Lower leg skin (tissue), 4 donors: ENCODE measurements around the gene MMP24. TPM values are rescaled to one million over a fixed set of nuclear protein-coding genes. Genes with fewer than 3 reads are reported as not detected.
"Not testable (repeated sequence)": the region's sequence is repeated elsewhere in the genome, so short reads cannot be mapped to it uniquely, and the experiment has no call there.

ENCODE experiments used
- DNase-seq, 2 donors: peaks; one replicate each; pipeline ENCODE4 v3.0.0-alpha.2; 2019; ENCODE audit warnings: low spot score in 2 of 2
- H3K4me3 ChIP-seq: fragments of 200-600 bp; sonication (generic); 2 replicates; pipeline ENCODE4 v1.5.1; 2017; ENCODE audit warnings: mild to moderate bottlenecking, low read depth; ENCODE audit not compliant: poor library complexity, severe bottlenecking
- POLR2A ChIP-seq, 2 donors: fragments of 450-650 bp; IDR thresholded peaks; one replicate each; pipeline ENCODE4 v1.6.1; 2016 to 2017; ENCODE audit warnings: antibody characterized with exemption in 2 of 2, mild to moderate bottlenecking in 1 of 2, moderate library complexity in 1 of 2
- WGBS, 2 donors: methylation state at CpG; one replicate each; pipeline ENCODE4 v1.1.5; 2018; 5-methylcytosine and 5-hydroxymethylcytosine counted together
- intact Hi-C: fragments of 100-400 bp; cut with DNase I; formaldehyde crosslinking; loops from one replicate; pipeline ENCODE4 v1.15.0; 2023; ENCODE audit warnings: low total_unique reads
- total RNA-seq, 4 donors: library from RNA; depleted of rRNA; stranded (reverse); fragments of >200 nt; gene quantifications; one replicate each; pipeline ENCODE4 v1.1.0, GENCODE V29; 2016
- TF ChIP-seq, protein P1 (sequence below), 3 donors: fragments of 450-650 bp; IDR thresholded peaks; one replicate each; pipeline ENCODE4 v1.5.1; 2016; ENCODE audit warnings: antibody characterized with exemption in 3 of 3, mild to moderate bottlenecking in 3 of 3, moderate library complexity in 2 of 3

Gene MMP24
- total RNA-seq, 4 donors from 2014 or later, result 0.11 to 0.71 (median 0.27) TPM; not detected in 1

DNA sequence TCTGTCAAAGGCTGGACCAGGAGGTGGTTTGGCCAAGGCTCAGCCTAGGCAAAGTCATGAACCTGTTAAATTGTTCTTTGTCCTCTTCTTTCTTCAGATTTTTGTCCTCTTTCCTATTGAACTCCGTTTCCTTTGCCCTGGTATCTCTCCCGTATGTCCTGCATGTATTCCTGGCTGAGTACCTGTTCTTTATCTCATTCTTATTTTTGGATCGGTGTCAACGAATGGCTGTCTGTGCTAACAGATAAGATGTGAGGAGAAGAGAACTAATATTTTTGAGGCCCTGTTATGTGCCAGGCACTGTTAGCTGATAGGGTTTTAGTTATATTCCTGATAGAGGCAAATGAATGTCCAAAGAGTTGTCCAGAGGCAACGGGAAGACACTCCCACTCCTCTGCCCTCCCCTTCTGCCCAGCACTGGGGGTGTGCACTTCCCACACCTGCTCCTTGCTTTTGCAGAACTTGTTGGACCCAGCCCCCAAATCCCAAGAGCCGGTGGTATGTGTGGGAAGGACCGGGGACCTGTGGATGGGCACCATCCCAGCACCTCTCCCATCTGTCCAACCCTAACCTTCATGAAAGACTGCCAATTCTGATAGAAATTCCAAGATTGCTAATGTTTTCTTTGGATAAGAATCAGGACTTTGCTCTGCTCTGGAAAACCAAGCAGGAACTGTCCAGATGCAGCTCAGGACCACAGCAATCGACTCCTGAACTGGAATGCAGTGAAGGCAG lies 30.9 kb downstream of the MMP24 start:
- no peak for DNase-seq
- WGBS, 2 donors, result 71 to 73% methylated on average over 8 of the region's 8 CpGs
- TF ChIP-seq POLR2A (IDR thresholded peaks at IDR 0.05), result no peak
- TF ChIP-seq, protein P1, sequence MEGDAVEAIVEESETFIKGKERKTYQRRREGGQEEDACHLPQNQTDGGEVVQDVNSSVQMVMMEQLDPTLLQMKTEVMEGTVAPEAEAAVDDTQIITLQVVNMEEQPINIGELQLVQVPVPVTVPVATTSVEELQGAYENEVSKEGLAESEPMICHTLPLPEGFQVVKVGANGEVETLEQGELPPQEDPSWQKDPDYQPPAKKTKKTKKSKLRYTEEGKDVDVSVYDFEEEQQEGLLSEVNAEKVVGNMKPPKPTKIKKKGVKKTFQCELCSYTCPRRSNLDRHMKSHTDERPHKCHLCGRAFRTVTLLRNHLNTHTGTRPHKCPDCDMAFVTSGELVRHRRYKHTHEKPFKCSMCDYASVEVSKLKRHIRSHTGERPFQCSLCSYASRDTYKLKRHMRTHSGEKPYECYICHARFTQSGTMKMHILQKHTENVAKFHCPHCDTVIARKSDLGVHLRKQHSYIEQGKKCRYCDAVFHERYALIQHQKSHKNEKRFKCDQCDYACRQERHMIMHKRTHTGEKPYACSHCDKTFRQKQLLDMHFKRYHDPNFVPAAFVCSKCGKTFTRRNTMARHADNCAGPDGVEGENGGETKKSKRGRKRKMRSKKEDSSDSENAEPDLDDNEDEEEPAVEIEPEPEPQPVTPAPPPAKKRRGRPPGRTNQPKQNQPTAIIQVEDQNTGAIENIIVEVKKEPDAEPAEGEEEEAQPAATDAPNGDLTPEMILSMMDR (IDR thresholded peaks at IDR 0.05), result no peak
- intact Hi-C loops, result no loop called here
- H3K4me3 ChIP-seq, result no peak overlapping the region

DNA sequence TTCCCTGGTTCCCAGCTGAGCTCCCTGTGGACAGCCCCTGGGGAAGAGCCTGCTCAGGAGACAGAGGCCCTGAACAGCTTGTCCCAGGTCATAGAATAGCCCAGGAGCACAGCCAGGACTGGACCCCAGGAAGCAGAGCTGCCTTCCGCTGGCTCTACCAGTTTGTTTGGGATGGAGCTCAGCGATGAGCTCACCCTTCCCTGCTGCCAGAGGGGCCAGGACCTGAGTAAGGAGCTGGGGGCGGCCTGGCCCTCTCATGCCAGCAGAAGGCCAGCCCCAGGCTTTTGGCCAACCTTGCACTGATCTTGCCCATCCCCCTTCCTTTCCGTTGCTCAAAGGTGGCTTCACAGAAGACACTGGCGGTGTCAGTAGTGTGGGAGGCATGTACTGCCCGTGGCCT lies 33.9 kb downstream of the MMP24 start:
- TF ChIP-seq, protein P1 (IDR thresholded peaks at IDR 0.05), result no peak
- TF ChIP-seq POLR2A (IDR thresholded peaks at IDR 0.05), result no peak
- intact Hi-C loops, result loop anchor here (10.0 kb wide), 1 partner anchor 116 kb away; the partner anchor contains the start of gene EDEM2
- H3K4me3 ChIP-seq, result no peak overlapping the region
- no peak for DNase-seq
- 87 to 92% methylated on average over 6 of the region's 6 CpGs for WGBS, 2 donors

DNA sequence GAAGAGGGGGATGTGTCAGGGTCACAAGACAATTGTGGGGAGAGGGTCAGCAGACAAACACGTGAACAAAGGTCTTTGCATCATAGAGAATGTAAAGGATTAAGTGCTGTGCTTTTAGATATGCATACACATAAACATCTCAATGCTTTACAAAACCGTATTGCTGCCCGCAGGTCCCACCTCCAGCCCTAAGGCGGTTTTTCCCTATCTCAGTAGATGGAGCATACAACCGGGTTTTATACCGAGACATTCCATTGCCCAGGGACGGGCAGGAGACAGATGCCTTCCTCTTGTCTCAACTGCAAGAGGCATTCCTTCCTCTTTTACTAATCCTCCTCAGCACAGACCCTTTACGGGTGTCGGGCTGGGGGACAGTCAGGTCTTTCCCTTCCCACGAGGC lies 35.8 kb downstream of the MMP24 start:
- 76 to 79% methylated on average over 7 to 9 of the region's 10 CpGs for WGBS, 2 donors
- DNase-seq, H3K4me3 ChIP-seq: not testable (repeated sequence)
- intact Hi-C loops, result loop anchor here (10.0 kb wide), 1 partner anchor 118 kb away; the partner anchor contains the start of gene EDEM2

DNA sequence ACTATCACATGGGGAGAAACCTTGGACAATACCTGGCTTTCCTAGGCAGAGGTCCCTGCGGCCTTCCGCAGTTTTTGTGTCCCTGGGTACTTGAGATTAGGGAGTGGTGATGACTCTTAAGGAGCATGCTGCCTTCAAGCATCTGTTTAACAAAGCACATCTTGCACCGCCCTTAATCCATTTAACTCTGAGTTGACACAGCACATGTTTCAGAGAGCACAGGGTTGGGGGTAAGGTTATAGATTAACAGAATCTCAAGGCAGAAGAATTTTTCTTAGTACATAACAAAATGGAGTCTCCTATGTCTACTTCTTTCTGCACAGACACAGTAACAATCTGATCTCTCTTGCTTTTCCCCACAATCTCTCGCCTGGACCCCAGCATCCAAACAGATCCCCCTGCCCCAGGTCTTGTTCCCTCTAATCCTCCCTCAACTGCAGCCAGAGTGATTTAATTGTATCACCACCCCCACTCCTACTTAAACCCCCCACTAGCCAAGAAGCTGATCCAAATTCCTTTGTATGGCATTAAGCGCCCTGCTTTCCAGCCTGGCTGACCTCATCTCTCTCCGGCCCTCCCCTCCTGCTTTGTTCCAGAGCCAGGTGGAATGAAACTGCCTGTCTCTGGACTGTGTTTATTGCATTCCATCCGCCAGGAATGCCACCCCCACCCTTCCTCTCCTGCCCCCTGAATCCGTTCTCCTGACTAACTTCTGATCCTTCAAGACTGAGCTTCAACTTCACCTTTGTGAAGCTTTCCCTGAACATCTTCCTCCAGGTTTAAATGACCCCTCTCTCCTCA lies 36.4 kb downstream of the MMP24 start:
- not testable (repeated sequence) for H3K4me3 ChIP-seq, DNase-seq
- intact Hi-C loops, result loop anchor here (10.0 kb wide), 1 partner anchor 118 kb away; the partner anchor contains the start of gene EDEM2
- WGBS, 2 donors, result 62 to 65% methylated on average over 5 of the region's 8 CpGs

DNA sequence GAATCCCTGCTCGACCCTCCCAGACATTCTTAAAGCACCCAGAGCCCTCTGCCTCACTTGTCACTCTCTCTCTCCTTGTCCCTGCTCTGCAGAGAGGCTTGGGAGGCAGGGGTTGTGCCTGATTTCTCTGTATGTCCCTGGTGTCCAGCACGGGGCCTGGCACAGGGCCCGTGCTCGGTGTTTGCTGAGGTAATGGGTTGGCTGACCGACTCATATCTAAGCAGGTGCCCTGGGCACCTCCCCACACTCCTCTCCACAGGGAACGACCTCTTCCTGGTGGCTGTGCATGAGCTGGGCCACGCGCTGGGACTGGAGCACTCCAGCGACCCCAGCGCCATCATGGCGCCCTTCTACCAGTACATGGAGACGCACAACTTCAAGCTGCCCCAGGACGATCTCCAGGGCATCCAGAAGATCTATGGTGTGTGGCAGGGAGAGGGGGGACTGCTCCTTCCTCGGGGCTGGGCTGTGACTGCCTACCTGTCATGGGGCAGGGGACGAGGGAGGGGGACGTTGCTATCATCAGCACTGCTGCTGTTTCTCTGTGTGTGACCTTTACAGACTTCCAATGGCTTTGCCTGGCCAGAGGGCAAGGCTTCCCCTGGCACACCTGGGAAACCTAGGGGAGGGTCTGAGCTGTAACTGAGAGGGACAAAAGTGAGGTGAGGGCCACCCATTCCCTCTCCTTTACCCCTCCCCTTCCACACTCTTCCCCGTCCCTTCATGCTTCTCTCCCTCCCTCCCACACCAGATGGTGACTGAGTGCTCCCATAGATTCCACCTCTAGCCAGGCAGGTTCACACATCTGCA lies 37.2 kb downstream of the MMP24 start:
- 85 to 87% methylated on average over 13 to 17 of the region's 17 CpGs for WGBS, 2 donors
- H3K4me3 ChIP-seq, result no peak overlapping the region
- intact Hi-C loops, result loop anchor here (10.0 kb wide), 1 partner anchor 119 kb away; the partner anchor contains the start of gene EDEM2
- DNase-seq, result no peak
- TF ChIP-seq, protein P1 (IDR thresholded peaks at IDR 0.05), result no peak
- TF ChIP-seq POLR2A (IDR thresholded peaks at IDR 0.05), result no peak

DNA sequence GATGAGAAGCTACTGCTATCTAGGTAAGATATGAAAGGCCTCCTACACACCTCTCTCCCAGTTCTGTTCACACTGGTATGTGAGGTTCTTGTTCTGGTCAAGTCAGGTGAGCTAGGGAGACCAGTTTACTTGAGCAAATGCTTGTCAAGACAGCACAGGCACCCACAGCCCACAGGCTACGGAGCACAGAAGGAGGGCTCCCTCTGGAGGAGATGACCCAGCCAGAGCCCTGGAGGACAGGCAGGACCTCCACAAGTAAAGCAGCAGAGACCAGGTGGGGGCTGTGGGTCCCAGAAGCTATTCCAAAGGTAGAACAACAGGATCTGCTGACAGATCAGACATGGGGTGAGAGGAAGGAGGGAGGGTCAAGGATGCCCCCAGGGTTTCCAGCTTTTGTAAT lies 38.3 kb downstream of the MMP24 start:
- intact Hi-C loops, result loop anchor here (10.0 kb wide), 1 partner anchor 120 kb away; the partner anchor contains the start of gene EDEM2
- no peak overlapping the region for H3K4me3 ChIP-seq
- TF ChIP-seq, protein P1 (IDR thresholded peaks at IDR 0.05), result no peak
- no peak for DNase-seq
- WGBS, 2 donors, result 43 to 80% methylated on average over 1 of the region's 1 CpG
